Measurements from ENCODE around the gene KNSTRN.

KNSTRN gene

GRCh38 chr15:40437752-40438687, 55.5 kb downstream of the KNSTRN start:
- Histone ChIP-seq H3K9me3 (ENCODE audit: control insufficient read depth in 5 of 5, low read length in 5 of 5) (no peaks in the 10 kb centered on the region), H3K4me1 (ENCODE audit: control insufficient read depth in 5 of 5, insufficient read depth in 5 of 5, low read length in 5 of 5) (peaks cover 7 to 43% (median 35%) of the 10 kb centered on the region in 5 donors), H3K36me3 (ENCODE audit: control insufficient read depth in 5 of 5, insufficient read depth in 5 of 5, low read length in 5 of 5) (no peaks in the 10 kb centered on the region), H3K27me3 (ENCODE audit: control insufficient read depth in 5 of 5, insufficient read depth in 4 of 5, low read length in 5 of 5) (peaks cover 30 to 43% (median 35%) of the 10 kb centered on the region in 5 donors), H3K9ac (ENCODE audit: low read length in 5 of 5) (no peak overlapping the region), H3K4me3 (ENCODE audit: low read depth in 1 of 5, low read length in 5 of 5) (no peak overlapping the region), H3K27ac (ENCODE audit: low read depth, low read length) (no peak overlapping the region)

- peaks cover 10 to 50% (median 37%) of the 10 kb centered on the region in 5 donors for H3K4me1 ChIP-seq (ENCODE audit: control insufficient read depth in 5 of 5, insufficient read depth in 5 of 5, low read length in 5 of 5)
Measured at GRCh38 chr15:40438712-40439111, 56.2 kb downstream of the KNSTRN start.

GRCh38 chr15:40439461-40439959, 57.0 kb downstream of the KNSTRN start:
- Histone ChIP-seq H3K4me3 (ENCODE audit: low read depth in 1 of 5, low read length in 5 of 5) (peak overlapping the region; percentile 59 to 75 (median 67)), H3K27ac (ENCODE audit: low read depth, low read length) (no peak overlapping the region), H3K4me1 (ENCODE audit: control insufficient read depth in 5 of 5, insufficient read depth in 5 of 5, low read length in 5 of 5) (peaks cover 10 to 54% (median 37%) of the 10 kb centered on the region in 5 donors), H3K9me3 (ENCODE audit: control insufficient read depth in 5 of 5, low read length in 5 of 5) (no peaks in the 10 kb centered on the region), H3K27me3 (ENCODE audit: control insufficient read depth in 5 of 5, insufficient read depth in 4 of 5, low read length in 5 of 5) (peaks cover 30 to 43% (median 35%) of the 10 kb centered on the region in 5 donors), H3K9ac (ENCODE audit: low read length in 5 of 5) (peak overlapping the region in 1 of 5 donors; percentile 56), H3K36me3 (ENCODE audit: control insufficient read depth in 5 of 5, insufficient read depth in 5 of 5, low read length in 5 of 5) (no peaks in the 10 kb centered on the region)

More at GRCh38 chr15:40438712-40439111, 56.2 kb downstream of the KNSTRN start:
- Histone ChIP-seq H3K36me3 (ENCODE audit: control insufficient read depth in 5 of 5, insufficient read depth in 5 of 5, low read length in 5 of 5) (no peaks in the 10 kb centered on the region), H3K27ac (ENCODE audit: low read depth, low read length) (no peak overlapping the region), H3K4me3 (ENCODE audit: low read depth in 1 of 5, low read length in 5 of 5) (no peak overlapping the region), H3K9ac (ENCODE audit: low read length in 5 of 5) (no peak overlapping the region), H3K9me3 (ENCODE audit: control insufficient read depth in 5 of 5, low read length in 5 of 5) (no peaks in the 10 kb centered on the region), H3K27me3 (ENCODE audit: control insufficient read depth in 5 of 5, insufficient read depth in 4 of 5, low read length in 5 of 5) (peaks cover 30 to 43% (median 35%) of the 10 kb centered on the region in 5 donors)

GRCh38 chr15:40439960-40440742, 57.6 kb downstream of the KNSTRN start:
- Histone ChIP-seq H3K9ac (ENCODE audit: low read length in 5 of 5) (peak overlapping the region in 3 of 5 donors; percentile 56 to 74 (median 64)), H3K27ac (ENCODE audit: low read depth, low read length) (no peak overlapping the region), H3K9me3 (ENCODE audit: control insufficient read depth in 5 of 5, low read length in 5 of 5) (no peaks in the 10 kb centered on the region), H3K36me3 (ENCODE audit: control insufficient read depth in 5 of 5, insufficient read depth in 5 of 5, low read length in 5 of 5) (no peaks in the 10 kb centered on the region), H3K27me3 (ENCODE audit: control insufficient read depth in 5 of 5, insufficient read depth in 4 of 5, low read length in 5 of 5) (peaks cover 30 to 40% (median 35%) of the 10 kb centered on the region in 5 donors), H3K4me1 (ENCODE audit: control insufficient read depth in 5 of 5, insufficient read depth in 5 of 5, low read length in 5 of 5) (peaks cover 10 to 59% (median 37%) of the 10 kb centered on the region in 5 donors), H3K4me3 (ENCODE audit: low read depth in 1 of 5, low read length in 5 of 5) (peak overlapping the region; percentile 59 to 75 (median 67))

GRCh38 chr15:40440743-40441564, 58.4 kb downstream of the KNSTRN start, which contains the start of gene BAHD1:
TSS of gene BAHD1 (plus strand) at chr15:40440953. CDS start at chr15:40458465, 17,512 bp downstream.
- no peak within 1 kb of the TSS for H3K27ac ChIP-seq (ENCODE audit: low read depth, low read length)
- H3K9ac ChIP-seq (ENCODE audit: low read length in 5 of 5): peak within 1 kb of the TSS in 4 of 5 donors; percentile 64 to 82 (median 68)
- H3K4me1 ChIP-seq (ENCODE audit: control insufficient read depth in 5 of 5, insufficient read depth in 5 of 5, low read length in 5 of 5): peaks cover 10 to 61% (median 33%) of the 10 kb centered on the region in 5 donors
- H3K36me3 ChIP-seq (ENCODE audit: control insufficient read depth in 5 of 5, insufficient read depth in 5 of 5, low read length in 5 of 5): no peaks in the 10 kb centered on the region
- no peaks in the 10 kb centered on the region for H3K9me3 ChIP-seq (ENCODE audit: control insufficient read depth in 5 of 5, low read length in 5 of 5)
- peaks cover 26 to 35% (median 27%) of the 10 kb centered on the region in 5 donors for H3K27me3 ChIP-seq (ENCODE audit: control insufficient read depth in 5 of 5, insufficient read depth in 4 of 5, low read length in 5 of 5)
- peak within 1 kb of the TSS; percentile 59 to 77 (median 70) for H3K4me3 ChIP-seq (ENCODE audit: low read depth in 1 of 5, low read length in 5 of 5)

- no peak overlapping the region for H3K27ac ChIP-seq (ENCODE audit: low read depth, low read length)
- no peaks in the 10 kb centered on the region for H3K36me3 ChIP-seq (ENCODE audit: control insufficient read depth in 5 of 5, insufficient read depth in 5 of 5, low read length in 5 of 5)
- H3K4me3 ChIP-seq (ENCODE audit: low read depth in 1 of 5, low read length in 5 of 5): peak overlapping the region in 4 of 5 donors; percentile 59 to 77 (median 69)
- no peaks in the 10 kb centered on the region for H3K9me3 ChIP-seq (ENCODE audit: control insufficient read depth in 5 of 5, low read length in 5 of 5)
- H3K9ac ChIP-seq (ENCODE audit: low read length in 5 of 5): peak overlapping the region in 4 of 5 donors; percentile 45 to 82 (median 68)
- peaks cover 10 to 52% (median 24%) of the 10 kb centered on the region in 5 donors for H3K4me1 ChIP-seq (ENCODE audit: control insufficient read depth in 5 of 5, insufficient read depth in 5 of 5, low read length in 5 of 5)
- peaks cover 17 to 26% (median 20%) of the 10 kb centered on the region in 5 donors for H3K27me3 ChIP-seq (ENCODE audit: control insufficient read depth in 5 of 5, insufficient read depth in 4 of 5, low read length in 5 of 5)
Measured at GRCh38 chr15:40441565-40442531, 59.3 kb downstream of the KNSTRN start.

- Histone ChIP-seq H3K9me3 (ENCODE audit: control insufficient read depth in 5 of 5, low read length in 5 of 5) (no peaks in the 10 kb centered on the region), H3K27ac (ENCODE audit: low read depth, low read length) (no peak overlapping the region), H3K4me1 (ENCODE audit: control insufficient read depth in 5 of 5, insufficient read depth in 5 of 5, low read length in 5 of 5) (peaks cover 10 to 48% (median 20%) of the 10 kb centered on the region in 5 donors), H3K9ac (ENCODE audit: low read length in 5 of 5) (no peak overlapping the region), H3K36me3 (ENCODE audit: control insufficient read depth in 5 of 5, insufficient read depth in 5 of 5, low read length in 5 of 5) (no peaks in the 10 kb centered on the region), H3K27me3 (ENCODE audit: control insufficient read depth in 5 of 5, insufficient read depth in 4 of 5, low read length in 5 of 5) (peaks cover 3 to 12% (median 7%) of the 10 kb centered on the region in 5 donors), H3K4me3 (ENCODE audit: low read depth in 1 of 5, low read length in 5 of 5) (no peak overlapping the region)
Measured at GRCh38 chr15:40443255-40443654, 60.7 kb downstream of the KNSTRN start.

- H3K27ac ChIP-seq (ENCODE audit: low read depth, low read length): no peak overlapping the region
- H3K27me3 ChIP-seq (ENCODE audit: control insufficient read depth in 5 of 5, insufficient read depth in 4 of 5, low read length in 5 of 5): peaks cover 1 to 7% (median 4%) of the 10 kb centered on the region in 5 donors
- H3K9ac ChIP-seq (ENCODE audit: low read length in 5 of 5): no peak overlapping the region
- no peak overlapping the region for H3K4me3 ChIP-seq (ENCODE audit: low read depth in 1 of 5, low read length in 5 of 5)
- peaks cover 10 to 48% (median 20%) of the 10 kb centered on the region in 5 donors for H3K4me1 ChIP-seq (ENCODE audit: control insufficient read depth in 5 of 5, insufficient read depth in 5 of 5, low read length in 5 of 5)
- H3K36me3 ChIP-seq (ENCODE audit: control insufficient read depth in 5 of 5, insufficient read depth in 5 of 5, low read length in 5 of 5): no peaks in the 10 kb centered on the region
- no peaks in the 10 kb centered on the region for H3K9me3 ChIP-seq (ENCODE audit: control insufficient read depth in 5 of 5, low read length in 5 of 5)
Measured at GRCh38 chr15:40443846-40444245, 61.3 kb downstream of the KNSTRN start.

Data from subcutaneous abdominal adipose tissue (tissue), 5 donors.